IPS-15b (cell line): ENCODE measurements around the gene PPT2.

Experiments used
- H3K27me3 ChIP-seq: one replicate; pipeline ENCODE4 v1.6.1; 2013; ENCODE audit warnings: low read length; ENCODE audit not compliant: control insufficient read depth, insufficient read depth
- H3K36me3 ChIP-seq: one replicate; pipeline ENCODE4 v1.6.1; 2013; ENCODE audit warnings: low read length; ENCODE audit not compliant: control insufficient read depth, insufficient read depth
- H3K4me1 ChIP-seq: one replicate; pipeline ENCODE4 v1.6.1; 2013; ENCODE audit warnings: mild to moderate bottlenecking, low read length; ENCODE audit not compliant: control insufficient read depth, insufficient read depth
- H3K4me3 ChIP-seq: one replicate; pipeline ENCODE4 v1.5.1; 2013; ENCODE audit warnings: low read depth, low read length
- H3K9ac ChIP-seq: one replicate; pipeline ENCODE4 v1.6.1; 2013; ENCODE audit warnings: low read depth, mild to moderate bottlenecking, low read length
- H3K9me3 ChIP-seq: one replicate; pipeline ENCODE4 v1.6.1; 2013; ENCODE audit warnings: mild to moderate bottlenecking, low read length; ENCODE audit not compliant: control insufficient read depth, insufficient read depth

The PPT2 gene

DNA sequence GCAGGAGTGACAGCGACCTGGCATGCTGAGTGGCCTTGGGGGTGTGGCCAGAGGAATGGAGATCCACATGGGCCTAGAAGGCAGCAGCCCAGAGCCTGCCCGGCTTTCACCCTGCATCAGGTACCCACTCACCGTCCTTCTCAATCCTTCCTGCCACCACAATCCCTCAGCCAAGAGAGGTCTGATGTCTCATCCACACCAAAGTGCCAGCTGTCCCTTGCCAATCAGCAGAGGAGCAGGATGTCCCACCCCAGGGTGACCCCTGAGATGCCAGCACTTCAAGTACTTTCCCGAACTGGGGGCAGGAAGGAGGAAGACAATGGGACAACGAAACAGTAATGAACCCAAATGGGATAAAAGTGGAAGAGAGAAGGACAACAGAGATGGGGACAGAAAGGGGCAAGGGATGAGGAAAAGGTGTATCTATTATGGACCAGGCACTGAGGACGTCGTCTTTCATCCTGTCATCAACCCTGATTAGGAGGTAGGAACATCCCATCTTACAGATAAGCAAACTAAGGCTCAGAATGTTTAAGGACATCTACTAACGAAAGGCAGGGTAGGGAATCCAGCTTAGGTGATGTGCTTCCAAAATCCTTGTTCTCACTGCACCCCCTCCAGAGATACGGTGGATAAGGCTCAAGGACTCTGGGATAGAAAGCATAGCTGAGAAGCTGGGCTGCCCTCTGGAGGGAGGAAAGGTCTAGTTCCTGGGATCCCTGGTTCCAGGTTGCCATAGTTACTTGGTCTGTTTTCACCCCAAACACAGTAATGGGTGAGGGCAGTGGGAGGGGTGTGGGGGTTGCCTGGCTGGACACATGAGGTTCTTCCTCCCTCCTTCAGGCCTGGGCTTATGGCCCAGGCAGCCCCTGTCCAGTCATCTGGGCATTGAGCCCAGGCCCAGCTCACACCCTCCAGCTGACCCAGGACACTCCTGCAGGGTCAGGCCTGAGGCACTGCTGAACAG is 40.3 kb upstream of the PPT2 start:
- Histone ChIP-seq H3K9ac (no peak overlapping the region), H3K36me3 (peaks cover 21% of the 10 kb centered on the region), H3K9me3 (no peaks in the 10 kb centered on the region), H3K4me1 (peaks cover 4% of the 10 kb centered on the region), H3K27me3 (peaks cover 8% of the 10 kb centered on the region), H3K4me3 (no peak overlapping the region)

DNA sequence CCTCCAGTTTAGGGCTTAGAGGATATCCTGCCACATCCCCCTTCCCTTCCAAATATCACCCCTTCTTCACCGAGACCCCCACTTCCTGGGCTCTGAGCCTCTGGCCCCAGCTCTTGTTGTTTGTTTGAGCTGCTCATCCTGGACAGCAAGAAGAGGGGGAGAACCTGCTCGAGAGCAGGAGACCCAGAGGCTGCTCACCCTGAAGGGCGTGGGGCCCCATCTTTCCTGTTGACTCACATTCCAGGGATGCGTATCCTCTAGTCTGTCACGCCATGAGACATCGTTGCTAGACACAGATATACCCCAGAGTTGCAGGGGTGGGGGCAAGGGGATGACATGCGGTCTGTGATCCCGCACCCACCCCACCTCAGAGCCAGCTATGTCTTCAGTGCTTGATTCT is 39.1 kb upstream of the PPT2 start:
- H3K9me3 ChIP-seq: no peaks in the 10 kb centered on the region
- H3K4me1 ChIP-seq: no peaks in the 10 kb centered on the region
- H3K9ac ChIP-seq: no peak overlapping the region
- peaks cover 21% of the 10 kb centered on the region for H3K36me3 ChIP-seq
- H3K27me3 ChIP-seq: peaks cover 2% of the 10 kb centered on the region
- H3K4me3 ChIP-seq: no peak overlapping the region

DNA sequence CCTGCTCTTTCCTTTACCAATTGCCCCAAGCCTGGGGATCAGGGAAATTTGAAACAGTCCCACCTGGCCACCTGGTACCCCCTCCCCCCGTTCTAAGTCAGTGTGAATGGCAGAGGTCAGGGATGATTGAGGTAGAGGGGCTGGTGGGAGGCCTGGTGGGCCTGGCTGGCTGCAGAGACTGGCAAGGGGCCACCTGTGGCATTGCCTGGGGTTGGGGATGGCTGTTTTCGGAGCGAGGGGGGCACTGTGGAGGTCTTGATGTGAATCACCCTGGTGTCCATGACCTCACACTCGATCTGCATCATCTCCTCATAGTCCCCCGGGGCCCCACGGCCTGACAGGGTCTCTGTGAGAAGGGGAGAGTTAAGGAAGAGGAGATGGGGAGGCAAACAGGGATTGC is 38.3 kb upstream of the PPT2 start:
- no peaks in the 10 kb centered on the region for H3K4me1 ChIP-seq

DNA sequence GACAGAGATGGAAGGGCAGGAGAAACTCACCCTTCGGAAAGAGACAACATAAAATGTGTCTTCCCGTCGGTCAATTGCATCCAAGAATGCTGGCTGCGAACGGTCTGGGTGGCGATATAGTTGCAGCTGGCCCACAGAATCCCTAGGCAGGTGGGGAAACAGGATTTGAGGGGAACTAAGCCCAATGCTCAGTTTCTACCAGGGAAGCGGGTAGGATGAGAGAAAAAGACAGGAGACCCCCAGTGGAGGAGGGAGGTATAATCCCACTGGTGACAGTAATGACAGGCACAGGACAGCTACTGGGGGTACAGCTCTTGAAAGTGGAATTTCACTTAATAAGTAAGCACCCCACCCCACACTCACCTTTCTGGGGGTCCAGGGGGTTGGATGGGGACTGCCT is 37.3 kb upstream of the PPT2 start:
- Histone ChIP-seq H3K4me1 (no peaks in the 10 kb centered on the region), H3K36me3 (peaks cover 27% of the 10 kb centered on the region), H3K4me3 (no peak overlapping the region), H3K27me3 (no peaks in the 10 kb centered on the region), H3K9me3 (no peaks in the 10 kb centered on the region), H3K9ac (no peak overlapping the region)

More for the DNA sequence above, 38.3 kb upstream of the PPT2 start:
- Histone ChIP-seq H3K4me3 (no peak overlapping the region), H3K9ac (no peak overlapping the region), H3K27me3 (no peaks in the 10 kb centered on the region), H3K36me3 (peaks cover 23% of the 10 kb centered on the region), H3K9me3 (no peaks in the 10 kb centered on the region)

DNA sequence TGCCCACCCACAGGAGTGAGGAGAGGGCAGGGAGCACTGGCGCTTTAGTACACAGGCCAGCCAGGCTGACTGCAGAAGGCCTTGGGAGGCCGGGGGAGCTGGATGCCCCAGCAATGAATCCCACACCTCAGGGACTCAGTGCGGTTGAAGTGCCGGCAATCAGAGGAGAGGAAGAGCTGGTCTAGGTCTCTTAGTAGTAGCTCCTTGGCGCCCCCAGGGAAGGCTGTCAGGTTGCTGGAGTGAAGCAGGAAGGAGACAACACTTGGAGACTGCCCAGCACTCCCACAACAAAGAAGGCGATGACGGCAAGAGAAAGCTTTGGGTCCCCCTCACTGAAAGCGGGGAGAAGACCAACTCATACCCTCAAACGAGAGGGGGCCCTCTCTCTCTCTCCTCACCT is 36.5 kb upstream of the PPT2 start:
- Histone ChIP-seq H3K9ac (no peak overlapping the region), H3K4me3 (no peak overlapping the region), H3K4me1 (no peaks in the 10 kb centered on the region), H3K9me3 (no peaks in the 10 kb centered on the region), H3K36me3 (peaks cover 27% of the 10 kb centered on the region), H3K27me3 (no peaks in the 10 kb centered on the region)

DNA sequence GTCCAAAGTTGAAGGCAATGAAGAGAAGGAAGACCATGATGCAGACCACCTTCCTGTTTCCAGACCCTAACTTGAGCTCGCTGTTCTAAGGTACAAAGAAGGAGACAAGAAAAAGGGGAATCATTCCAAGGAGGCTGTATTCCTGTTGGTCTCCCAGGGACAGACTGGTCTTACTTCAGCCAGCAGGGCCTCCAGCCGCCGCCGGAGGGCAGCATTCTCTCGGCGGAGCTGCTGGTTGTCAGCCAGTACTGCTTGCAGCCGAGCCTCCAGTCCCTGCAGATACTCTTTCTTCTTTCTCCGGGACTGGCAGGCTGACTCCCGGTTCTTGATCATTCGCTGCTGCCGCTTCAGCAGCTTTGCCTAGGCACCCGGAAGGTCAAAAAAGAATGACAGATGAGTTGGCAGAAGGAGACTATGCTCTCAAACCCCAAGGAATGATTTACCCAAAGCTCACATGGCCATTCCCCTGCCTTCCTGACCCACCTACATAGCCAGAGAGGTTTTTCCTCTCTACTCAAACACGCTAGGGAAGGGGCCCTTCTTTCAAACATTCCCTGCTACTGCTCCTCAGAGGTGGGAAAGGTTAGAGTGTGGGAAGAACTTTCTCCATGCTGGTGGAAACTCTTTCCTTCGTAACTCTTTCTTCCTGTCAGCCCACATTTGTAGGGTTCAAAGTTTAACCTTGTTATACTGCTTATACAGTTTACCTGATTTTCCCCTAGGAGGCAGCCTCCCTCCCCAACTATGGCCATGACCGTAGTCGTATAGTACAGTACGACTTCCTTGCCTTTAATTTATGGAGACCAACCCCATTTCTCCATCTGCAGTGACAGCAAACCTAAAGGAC is 34.9 kb upstream of the PPT2 start:
- Histone ChIP-seq H3K9me3 (no peaks in the 10 kb centered on the region), H3K4me1 (no peaks in the 10 kb centered on the region), H3K27me3 (no peaks in the 10 kb centered on the region), H3K4me3 (no peak overlapping the region), H3K36me3 (peaks cover 27% of the 10 kb centered on the region), H3K9ac (no peak overlapping the region)

DNA sequence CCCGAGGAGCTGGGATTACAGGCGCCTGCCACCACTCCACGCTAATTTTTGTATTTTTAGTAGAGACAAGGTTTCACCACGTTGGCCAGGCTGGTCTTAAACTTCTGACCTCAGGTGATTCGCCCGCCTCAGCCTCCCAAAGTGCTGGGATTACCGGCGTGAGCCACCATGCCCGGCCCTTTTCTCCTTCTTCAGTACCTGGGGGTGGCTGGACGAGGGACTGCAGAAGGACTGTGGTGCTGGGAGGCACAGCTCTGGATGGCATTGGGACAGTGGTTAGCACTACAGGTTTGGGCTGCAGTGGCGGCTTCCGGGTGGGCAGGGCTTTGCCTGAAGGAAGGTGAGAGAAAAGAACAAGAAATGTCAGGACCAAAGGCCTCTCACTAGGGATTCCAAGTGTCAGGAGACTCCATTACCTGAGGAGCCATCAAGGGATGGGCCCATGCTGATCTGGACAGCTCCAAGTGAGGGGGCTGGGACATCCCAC is 33.3 kb upstream of the PPT2 start:
- Histone ChIP-seq H3K36me3 (peaks cover 26% of the 10 kb centered on the region), H3K4me3 (no peak overlapping the region), H3K9me3 (no peaks in the 10 kb centered on the region), H3K4me1 (no peaks in the 10 kb centered on the region), H3K9ac (no peak overlapping the region), H3K27me3 (no peaks in the 10 kb centered on the region)

DNA sequence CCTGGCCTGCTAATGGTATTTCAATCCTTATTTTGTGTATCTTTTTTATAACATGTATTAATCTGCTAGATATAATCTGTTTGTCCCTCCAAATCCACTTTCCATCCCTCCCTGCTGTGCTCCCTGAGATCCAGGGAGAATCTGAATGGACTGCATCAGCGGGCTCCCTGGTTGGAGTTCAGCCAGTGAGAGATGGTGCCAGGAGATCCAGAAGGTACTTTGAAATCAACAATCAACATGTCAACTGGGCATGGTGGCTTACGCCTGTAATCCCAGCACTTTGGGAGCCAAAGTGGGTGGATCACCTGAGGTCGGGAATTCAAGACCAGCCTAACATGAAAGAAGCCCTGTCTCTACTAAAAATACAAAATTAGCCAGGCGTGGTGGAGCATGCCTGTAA is 30.3 kb upstream of the PPT2 start:
- no peak overlapping the region for H3K4me3 ChIP-seq
- H3K4me1 ChIP-seq: no peaks in the 10 kb centered on the region
- no peak overlapping the region for H3K9ac ChIP-seq
- peaks cover 11% of the 10 kb centered on the region for H3K36me3 ChIP-seq
- no peaks in the 10 kb centered on the region for H3K27me3 ChIP-seq
- no peaks in the 10 kb centered on the region for H3K9me3 ChIP-seq

DNA sequence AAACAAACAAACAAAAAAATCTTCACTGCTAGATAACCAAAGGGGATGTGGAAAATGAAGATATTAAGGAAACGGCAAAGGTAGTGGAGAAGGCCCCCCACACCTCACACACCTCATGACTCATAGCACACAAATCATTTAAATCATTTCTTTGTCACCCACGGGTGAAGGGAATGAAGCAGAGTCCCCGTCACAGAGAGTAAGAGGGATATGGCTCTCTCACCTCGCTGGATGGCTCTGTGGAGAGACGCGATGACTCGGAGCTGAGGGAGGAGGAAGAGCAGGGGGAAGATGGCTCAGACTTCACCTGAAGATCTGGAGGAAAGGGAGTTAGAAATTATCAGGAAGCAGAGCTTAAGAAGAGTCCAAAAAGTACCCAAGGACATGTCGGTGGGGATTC is 27.1 kb upstream of the PPT2 start:
- Histone ChIP-seq H3K4me3 (peak overlapping the region; percentile 100), H3K9me3 (no peaks in the 10 kb centered on the region), H3K36me3 (peaks cover 5% of the 10 kb centered on the region), H3K9ac (no peak overlapping the region), H3K27me3 (no peaks in the 10 kb centered on the region), H3K4me1 (no peaks in the 10 kb centered on the region)

DNA sequence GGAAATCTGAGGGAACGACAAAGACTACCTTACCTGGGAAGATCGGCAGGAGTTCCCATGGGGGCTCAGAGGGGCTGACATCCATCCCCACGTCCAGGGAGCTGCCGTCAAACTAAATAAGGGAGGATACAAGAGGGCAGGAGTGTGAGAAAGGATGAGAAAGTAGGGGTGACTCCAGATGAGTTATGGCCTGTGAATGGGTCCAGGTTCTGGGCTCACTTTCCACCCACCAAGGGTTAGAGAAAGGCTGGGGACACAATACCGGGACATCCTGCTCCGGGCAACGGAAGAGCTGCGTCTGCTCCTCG is 26.6 kb upstream of the PPT2 start:
- Histone ChIP-seq H3K4me1 (no peaks in the 10 kb centered on the region), H3K4me3 (peak overlapping the region; percentile 100), H3K27me3 (no peaks in the 10 kb centered on the region), H3K36me3 (peaks cover 5% of the 10 kb centered on the region), H3K9me3 (no peaks in the 10 kb centered on the region), H3K9ac (no peak overlapping the region)

DNA sequence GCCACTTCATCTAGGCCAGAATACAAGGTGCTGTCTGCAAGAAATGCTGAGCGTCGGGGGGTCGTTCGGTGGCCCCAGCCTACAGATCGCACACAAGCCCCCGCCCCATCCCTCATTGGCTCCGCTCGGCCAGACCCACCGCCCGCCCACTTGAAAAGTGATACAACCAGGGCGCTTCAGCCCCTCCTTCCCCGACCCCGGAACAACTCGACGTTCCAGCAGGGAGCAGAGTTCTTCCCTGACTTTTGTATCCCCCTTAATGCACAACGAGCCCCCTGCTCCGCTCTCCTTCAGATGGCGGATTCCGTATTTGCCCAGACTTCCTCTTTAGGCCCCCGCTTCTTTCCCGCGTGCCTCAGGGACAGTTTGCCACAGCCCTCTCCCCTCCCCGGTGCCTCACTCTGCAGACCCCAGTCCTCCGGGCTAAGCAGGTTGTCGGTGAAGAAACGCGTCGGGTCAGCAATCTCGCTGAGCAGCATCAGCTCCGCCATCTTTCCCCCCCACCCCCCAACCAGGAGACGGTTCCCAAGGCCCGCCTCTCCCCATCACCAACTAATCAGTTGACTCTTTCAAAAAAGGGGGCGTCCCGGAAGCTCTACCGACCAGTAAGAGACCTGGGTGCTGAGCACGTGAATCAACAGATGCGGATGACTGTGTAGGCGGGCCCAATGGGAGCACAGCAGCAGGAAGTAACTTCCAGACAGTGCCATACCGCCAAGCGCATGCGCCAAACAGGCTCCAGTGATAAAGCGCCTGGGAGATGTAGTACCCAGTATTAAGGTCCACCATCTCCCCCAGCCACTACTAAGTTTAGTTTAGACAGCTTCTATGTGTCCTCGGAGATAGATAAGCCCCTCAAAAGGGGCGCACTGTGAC is 26.0 kb upstream of the PPT2 start, which contains the start of gene ATF6B:
ATF6B (minus strand) TSS at position 530 of the 876 bp plus-strand sequence; CDS start at position 491, 39 bp downstream.
- no peaks in the 10 kb centered on the region for H3K9me3 ChIP-seq
- peak within 1 kb of the TSS; percentile 100 for H3K4me3 ChIP-seq
- no peaks in the 10 kb centered on the region for H3K27me3 ChIP-seq
- no peaks in the 10 kb centered on the region for H3K4me1 ChIP-seq
- H3K36me3 ChIP-seq: peaks cover 5% of the 10 kb centered on the region
- peak within 1 kb of the TSS; percentile 98 for H3K9ac ChIP-seq
